CD14-positive monocyte (primary cell): ENCODE results near the gene CNTROB. TPM values are rescaled to one million over a fixed set of nuclear protein-coding genes. Genes with fewer than 3 reads are reported as not detected.

Experiments used
- DNase-seq, 3 donors: peaks; one replicate each; pipeline ENCODE4 v3.0.0-alpha.2; 2011 to 2022
- H2AFZ ChIP-seq: 2 replicates; pipeline ENCODE4 v1.6.0; 2012; ENCODE audit warnings: mild to moderate bottlenecking, low read depth, low read length, inconsistent platforms; ENCODE audit not compliant: insufficient read depth, poor library complexity, severe bottlenecking
- H3K27ac ChIP-seq, 2 donors: 1 replicate in 1 of 2; 2 replicates in 1 of 2; pipeline ENCODE4 v1.5.1; 2012 to 2013; ENCODE audit warnings: low read length in 2 of 2, control low read depth in 1 of 2, inconsistent platforms in 1 of 2, low read depth in 1 of 2, mild to moderate bottlenecking in 1 of 2
- H3K27me3 ChIP-seq, 2 donors: one replicate each; pipeline versions ENCODE4 v1.6.0 to v1.6.1; 2011 to 2013; ENCODE audit warnings: low read length in 2 of 2; ENCODE audit not compliant: control insufficient read depth in 2 of 2, insufficient read depth in 2 of 2
- H3K36me3 ChIP-seq, 2 donors: replicated peaks in 1 of 2; 1 replicate in 1 of 2; 2 replicates in 1 of 2; pipeline versions ENCODE4 v1.5.1 to v1.6.1; 2012 to 2013; ENCODE audit warnings: low read length in 2 of 2, control low read depth in 1 of 2, inconsistent platforms in 1 of 2, mild to moderate bottlenecking in 1 of 2; ENCODE audit not compliant: insufficient read depth in 2 of 2, control insufficient read depth in 1 of 2
- H3K4me1 ChIP-seq, 2 donors: 1 replicate in 1 of 2; 2 replicates in 1 of 2; pipeline versions ENCODE4 v1.5.1 to v1.6.1; 2012 to 2013; ENCODE audit warnings: low read length in 2 of 2, control low read depth in 1 of 2, inconsistent platforms in 1 of 2, mild to moderate bottlenecking in 1 of 2, moderate library complexity in 1 of 2; ENCODE audit not compliant: insufficient read depth in 2 of 2, control insufficient read depth in 1 of 2
- H3K4me2 ChIP-seq: replicated peaks from 2 replicates; pipeline ENCODE3; 2012; ENCODE audit warnings: low read length, moderate library complexity, mild to moderate bottlenecking; ENCODE audit not compliant: poor library complexity, severe bottlenecking; ENCODE audit errors: extremely low read depth
- H3K4me3 ChIP-seq, 3 experiments: fragments of 200-600 bp in 1 of 3; sonication (generic) in 1 of 3; replicated peaks in 1 of 3; 1 replicate in 2 of 3; 2 replicates in 1 of 3; pipeline ENCODE4 v1.5.1; 2011 to 2013; ENCODE audit warnings: low read length in 3 of 3, mild to moderate bottlenecking in 3 of 3, control low read depth in 2 of 3, low read depth in 2 of 3, inconsistent platforms in 1 of 3, moderate library complexity in 1 of 3
- H3K79me2 ChIP-seq: 2 replicates; pipeline ENCODE4 v1.6.0; 2012; ENCODE audit warnings: mild to moderate bottlenecking, control low read depth, inconsistent platforms, low read length, moderate library complexity; ENCODE audit not compliant: insufficient read depth
- H3K9ac ChIP-seq: 2 replicates; pipeline ENCODE4 v1.6.0; 2017; ENCODE audit warnings: low read length, mild to moderate bottlenecking; ENCODE audit not compliant: insufficient read depth, poor library complexity, severe bottlenecking
- H3K9me3 ChIP-seq, 2 donors: replicated peaks in 1 of 2; 1 replicate in 1 of 2; 2 replicates in 1 of 2; pipeline versions ENCODE4 v1.5.1 to v1.6.1; 2012 to 2013; ENCODE audit warnings: low read length in 2 of 2, control low read depth in 1 of 2; ENCODE audit not compliant: control insufficient read depth in 1 of 2, insufficient read depth in 1 of 2
- H4K20me1 ChIP-seq: 2 replicates; pipeline ENCODE4 v1.6.0; 2012; ENCODE audit warnings: mild to moderate bottlenecking, low read length, control low read depth, moderate library complexity; ENCODE audit not compliant: insufficient read depth
- H3K27ac Mint-ChIP-seq, 7 donors: one replicate each; pipeline ENCODE4 v1.8.0; 2020; ENCODE audit warnings: mild to moderate bottlenecking in 7 of 7, mixed read lengths in 7 of 7, moderate library complexity in 6 of 7, inconsistent platforms in 2 of 7
- H3K27me3 Mint-ChIP-seq, 3 donors: one replicate each; pipeline ENCODE4 v1.8.0; 2021 to 2022; ENCODE audit warnings: low read depth in 3 of 3, mild to moderate bottlenecking in 3 of 3, mixed read lengths in 3 of 3, moderate library complexity in 3 of 3, inconsistent platforms in 1 of 3
- H3K36me3 Mint-ChIP-seq, 2 donors: one replicate each; pipeline ENCODE4 v1.8.0; 2020; ENCODE audit warnings: mixed read lengths in 2 of 2, inconsistent platforms in 1 of 2, mild to moderate bottlenecking in 1 of 2
- H3K4me1 Mint-ChIP-seq: one replicate; pipeline ENCODE4 v1.8.0; 2020; ENCODE audit warnings: mild to moderate bottlenecking, mixed read lengths
- H3K4me3 Mint-ChIP-seq, 2 donors: one replicate each; pipeline ENCODE4 v1.8.0; 2020; ENCODE audit warnings: mild to moderate bottlenecking in 2 of 2, mixed read lengths in 2 of 2, moderate library complexity in 1 of 2
- H3K9me3 Mint-ChIP-seq, 7 donors: one replicate each; pipeline ENCODE4 v1.8.0; 2020 to 2022; ENCODE audit warnings: mixed read lengths in 7 of 7, mild to moderate bottlenecking in 6 of 7, moderate library complexity in 6 of 7, inconsistent platforms in 2 of 7
- WGBS: methylation state at CpG from one replicate; pipeline ENCODE4 v1.1.5; 2013; ENCODE audit warnings: missing lambda C conversion rate; ENCODE audit not compliant: insufficient coverage; 5-methylcytosine and 5-hydroxymethylcytosine counted together
- intact Hi-C, 2 donors: fragments of 100-400 bp; cut with micrococcal nuclease; formaldehyde crosslinking; loops; one replicate each; pipeline versions ENCODE4 v1.15.0 to v1.15.1; 2023
- polyA plus RNA-seq, 3 donors: library from polyadenylated mRNA; depleted of rRNA in 1 of 3; unstranded in 2 of 3; stranded (reverse) in 1 of 3; fragments of 300-500 nt in 2 of 3; fragments of >200 nt in 1 of 3; fragmentation: Illumina TruSeq in 2 of 3; gene quantifications; 1 replicate in 2 of 3; 2 replicates in 1 of 3; pipeline ENCODE4 v1.2.3, GENCODE V29; 2012 to 2021
- TF ChIP-seq, protein P1 (sequence below): fragments of 200-600 bp; IDR thresholded peaks from one replicate; pipeline ENCODE4 v1.8.0; 2022; ENCODE audit warnings: antibody characterized with exemption, mild to moderate bottlenecking

CNTROB gene
- polyA plus RNA-seq, 3 donors, result 4.7 to 22.8 (median 6.5) TPM

DNA sequence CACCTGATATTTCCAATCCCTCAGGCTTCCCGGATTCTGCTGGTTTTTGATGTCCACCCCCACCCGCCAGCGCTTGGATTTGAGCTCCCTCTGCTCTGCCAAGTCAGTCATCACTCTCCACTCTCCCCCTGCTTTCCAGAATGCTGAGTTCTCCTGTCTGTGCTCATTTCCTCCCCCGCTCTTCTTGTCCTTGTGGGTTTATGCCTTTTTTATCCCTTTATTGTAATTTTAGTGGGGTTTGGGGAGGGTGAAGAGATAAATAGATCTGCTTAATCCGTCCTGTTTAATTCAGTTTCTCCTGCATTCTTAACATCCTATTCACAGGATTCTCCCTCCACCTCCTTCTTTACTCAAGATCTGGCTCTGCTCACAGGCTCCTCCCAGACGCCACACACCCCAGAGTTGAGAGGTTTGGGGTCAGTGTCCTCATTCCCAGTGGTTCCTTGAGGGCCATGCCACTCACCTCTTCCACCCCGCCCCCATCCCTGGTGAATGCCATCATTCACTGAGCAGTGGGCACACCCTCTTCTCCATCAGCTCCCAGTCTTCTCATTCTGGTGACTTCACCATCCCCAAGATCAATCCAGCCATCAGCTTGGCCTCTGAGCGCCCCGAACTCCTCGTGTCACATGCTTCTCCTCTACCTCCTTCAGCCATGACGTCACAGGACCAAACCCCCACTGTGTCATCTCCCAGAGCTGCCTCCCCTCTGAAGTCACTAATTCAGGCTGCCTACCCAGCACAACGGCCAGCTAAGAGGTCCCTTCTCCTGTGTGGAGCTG lies 55.3 kb downstream of the CNTROB start:
- H3K27me3 Mint-ChIP-seq, result no peaks in the 10 kb centered on the region
- H3K36me3 Mint-ChIP-seq, result no peaks in the 10 kb centered on the region
- Histone ChIP-seq H4K20me1 (no peaks in the 10 kb centered on the region), H3K27ac (no peak overlapping the region), H2AFZ (no peak overlapping the region), H3K36me3 (no peaks in the 10 kb centered on the region), H3K9me3 (no peaks in the 10 kb centered on the region), H3K4me2 (no peak overlapping the region), H3K27me3 (no peaks in the 10 kb centered on the region), H3K9ac (no peak overlapping the region), H3K4me1 (peaks cover 17 to 27% of the 10 kb centered on the region in 2 donors), H3K79me2 (no peaks in the 10 kb centered on the region), H3K4me3 (no peak overlapping the region)
- H3K27ac Mint-ChIP-seq, result no peak overlapping the region
- TF ChIP-seq, protein P1, sequence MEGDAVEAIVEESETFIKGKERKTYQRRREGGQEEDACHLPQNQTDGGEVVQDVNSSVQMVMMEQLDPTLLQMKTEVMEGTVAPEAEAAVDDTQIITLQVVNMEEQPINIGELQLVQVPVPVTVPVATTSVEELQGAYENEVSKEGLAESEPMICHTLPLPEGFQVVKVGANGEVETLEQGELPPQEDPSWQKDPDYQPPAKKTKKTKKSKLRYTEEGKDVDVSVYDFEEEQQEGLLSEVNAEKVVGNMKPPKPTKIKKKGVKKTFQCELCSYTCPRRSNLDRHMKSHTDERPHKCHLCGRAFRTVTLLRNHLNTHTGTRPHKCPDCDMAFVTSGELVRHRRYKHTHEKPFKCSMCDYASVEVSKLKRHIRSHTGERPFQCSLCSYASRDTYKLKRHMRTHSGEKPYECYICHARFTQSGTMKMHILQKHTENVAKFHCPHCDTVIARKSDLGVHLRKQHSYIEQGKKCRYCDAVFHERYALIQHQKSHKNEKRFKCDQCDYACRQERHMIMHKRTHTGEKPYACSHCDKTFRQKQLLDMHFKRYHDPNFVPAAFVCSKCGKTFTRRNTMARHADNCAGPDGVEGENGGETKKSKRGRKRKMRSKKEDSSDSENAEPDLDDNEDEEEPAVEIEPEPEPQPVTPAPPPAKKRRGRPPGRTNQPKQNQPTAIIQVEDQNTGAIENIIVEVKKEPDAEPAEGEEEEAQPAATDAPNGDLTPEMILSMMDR, result no peak
- intact Hi-C loops, result loop anchor here in 1 of 2 donors (5.0 kb wide), 3 partner anchors 70 to 245 kb away; no protein-coding TSS in a partner anchor
- H3K4me1 Mint-ChIP-seq, result peaks cover 21% of the 10 kb centered on the region
- WGBS, result 93% methylated on average over 7 of the region's 12 CpGs
- no peaks in the 10 kb centered on the region for H3K9me3 Mint-ChIP-seq
- DNase-seq, result no peak
- no peak overlapping the region for H3K4me3 Mint-ChIP-seq

DNA sequence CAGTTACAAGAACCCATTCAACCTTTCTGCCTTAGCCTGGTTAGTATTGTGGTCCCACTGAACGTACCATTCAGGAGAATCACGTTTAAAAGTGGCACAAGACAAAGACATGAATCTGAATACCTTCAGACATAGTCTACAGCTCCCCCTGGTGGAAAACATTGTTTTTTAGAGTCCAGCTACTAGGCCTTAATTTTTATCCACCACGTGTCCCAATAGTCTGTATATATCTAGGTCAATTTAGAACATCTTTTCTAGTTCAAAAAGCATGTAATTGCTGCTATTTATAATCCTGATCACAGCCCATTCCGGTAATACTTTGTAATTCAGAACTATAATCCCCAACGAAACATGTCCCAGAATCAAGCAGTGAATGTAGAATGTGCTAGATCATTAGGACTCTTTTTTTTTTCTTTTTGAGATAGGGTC lies 56.8 kb downstream of the CNTROB start:
- H3K36me3 ChIP-seq, result no peaks in the 10 kb centered on the region
- no peak overlapping the region for H3K4me2 ChIP-seq
- H3K4me1 ChIP-seq, result peaks cover 21 to 29% of the 10 kb centered on the region in 2 donors
- no peak overlapping the region for H3K4me3 ChIP-seq
- no peak overlapping the region for H2AFZ ChIP-seq
- WGBS, result 0% methylated on average over 2 of the region's 5 CpGs
- peak; percentile 72 to 89 (median 75) for DNase-seq
- no peak overlapping the region for H3K9ac ChIP-seq
- H3K4me3 Mint-ChIP-seq, result peak overlapping the region in 1 of 2 donors; percentile 24
- intact Hi-C loops, result loop anchor here (2.0 to 5.0 kb wide), 4 partner anchors 69 to 246 kb away; no protein-coding TSS in a partner anchor
- no peak overlapping the region for H3K27ac ChIP-seq
- H3K27me3 Mint-ChIP-seq, result no peaks in the 10 kb centered on the region
- no peaks in the 10 kb centered on the region for H3K27me3 ChIP-seq
- no peaks in the 10 kb centered on the region for H3K79me2 ChIP-seq
- TF ChIP-seq, protein P1, result peak; percentile 76
- H3K4me1 Mint-ChIP-seq, result peaks cover 23% of the 10 kb centered on the region
- H3K9me3 Mint-ChIP-seq, result no peaks in the 10 kb centered on the region
- H3K27ac Mint-ChIP-seq, result peak overlapping the region in 1 of 7 donors; percentile 87
- no peaks in the 10 kb centered on the region for H3K36me3 Mint-ChIP-seq
- H3K9me3 ChIP-seq, result no peaks in the 10 kb centered on the region
- H4K20me1 ChIP-seq, result no peaks in the 10 kb centered on the region
